Activated naive CD4-positive, alpha-beta T cell (primary cell): ENCODE measurements around the gene IFITM10.

Experiments
- DNase-seq, 4 experiments: peaks; one replicate each; lab custom pipeline; 2025; lab: John Stamatoyannopoulos, UW

IFITM10 gene

GRCh38 chr11:1751531-1751921 is 1.1 kb upstream of the IFITM10 start:
- DNase-seq: no peak

- no peak for DNase-seq
These were observed 590 bp upstream of the IFITM10 start for GRCh38 chr11:1750840-1751530.

- DNase-seq: no peak
These were observed 722 bp downstream of the IFITM10 start for GRCh38 chr11:1749395-1750351.

- no peak for DNase-seq
These were observed 1.6 kb downstream of the IFITM10 start for GRCh38 chr11:1748636-1749394.

DNA sequence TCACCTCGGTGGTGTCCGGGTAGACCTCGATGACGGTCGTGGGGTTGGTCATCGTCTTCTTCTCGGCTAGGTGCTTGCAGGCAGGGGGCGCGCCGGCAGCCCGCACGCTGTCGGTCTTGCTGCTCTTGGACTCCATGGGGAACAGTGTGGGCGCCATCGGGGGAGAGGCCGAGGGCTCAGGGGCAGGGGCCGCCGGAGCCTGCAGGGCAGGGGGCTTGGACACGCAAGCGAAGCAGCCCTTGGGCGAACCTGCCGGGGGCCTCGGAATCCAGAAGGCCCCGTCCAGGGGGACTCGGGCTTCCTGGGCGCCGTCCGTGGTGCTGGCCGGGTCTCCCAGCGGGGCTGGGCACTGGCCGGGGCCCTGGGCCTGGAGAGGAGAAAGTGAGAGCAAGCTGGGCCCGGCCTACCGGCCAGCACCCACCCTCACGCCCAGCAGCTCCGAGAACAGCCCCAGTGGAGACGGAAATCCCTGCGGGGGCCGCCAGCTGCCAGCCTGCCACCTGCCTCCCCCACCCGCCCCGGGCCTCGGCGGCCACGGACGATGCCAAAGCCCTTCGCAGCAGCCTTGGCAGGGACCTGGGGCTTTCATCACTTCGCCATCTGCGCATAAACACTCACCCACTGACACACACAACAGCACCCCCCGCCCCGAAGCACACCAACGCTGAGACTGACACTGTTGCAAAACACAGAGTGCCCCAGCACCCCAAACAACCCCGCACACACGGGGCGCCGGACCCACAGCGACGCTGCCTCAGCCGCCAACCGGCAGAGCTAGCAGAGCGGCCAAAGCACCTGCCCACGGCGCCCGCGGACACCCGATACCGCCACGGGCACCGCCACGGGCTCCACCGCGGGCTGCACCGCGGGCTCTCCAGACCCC is 2.4 kb downstream of the IFITM10 start:
- no peak for DNase-seq

DNA sequence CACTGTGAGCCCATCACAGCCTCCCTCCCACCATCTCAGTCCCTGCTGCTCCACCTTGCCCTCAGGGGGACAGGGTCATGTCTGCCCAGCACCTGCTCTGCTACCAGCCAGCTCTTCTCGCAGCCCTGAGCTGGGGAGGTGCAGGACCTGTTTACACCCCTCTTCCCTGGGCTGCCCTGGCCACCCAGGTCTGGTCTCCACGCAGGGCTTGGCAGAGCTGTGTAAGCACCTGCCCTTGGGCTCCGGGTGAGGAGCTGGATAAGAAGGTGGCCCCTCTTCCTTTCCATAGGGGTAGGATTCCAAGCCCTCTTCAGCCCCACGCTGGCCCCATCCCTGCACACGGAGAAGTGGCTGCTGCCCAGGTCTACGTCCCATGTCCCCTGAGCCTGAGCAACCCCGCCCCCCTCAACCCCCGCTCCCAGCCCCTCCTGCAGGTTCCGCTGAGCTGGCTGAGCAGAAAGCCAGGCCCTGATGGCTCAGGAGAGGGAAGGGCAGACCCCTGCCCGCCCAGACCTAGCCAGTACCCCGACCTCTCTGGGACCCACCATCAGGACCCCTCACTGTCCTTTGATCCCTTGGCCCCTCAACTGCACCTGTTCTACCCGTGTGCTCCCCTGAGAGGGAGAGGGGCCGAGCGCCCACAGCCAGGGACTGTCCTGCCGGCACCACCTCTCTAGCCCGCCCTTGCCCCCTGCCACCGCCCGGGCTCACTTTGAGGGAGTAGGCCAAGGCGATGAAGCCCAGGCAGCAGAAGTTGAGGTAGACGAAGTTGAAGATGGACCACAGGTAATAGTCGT is 3.2 kb downstream of the IFITM10 start:
- DNase-seq: no peak

DNA sequence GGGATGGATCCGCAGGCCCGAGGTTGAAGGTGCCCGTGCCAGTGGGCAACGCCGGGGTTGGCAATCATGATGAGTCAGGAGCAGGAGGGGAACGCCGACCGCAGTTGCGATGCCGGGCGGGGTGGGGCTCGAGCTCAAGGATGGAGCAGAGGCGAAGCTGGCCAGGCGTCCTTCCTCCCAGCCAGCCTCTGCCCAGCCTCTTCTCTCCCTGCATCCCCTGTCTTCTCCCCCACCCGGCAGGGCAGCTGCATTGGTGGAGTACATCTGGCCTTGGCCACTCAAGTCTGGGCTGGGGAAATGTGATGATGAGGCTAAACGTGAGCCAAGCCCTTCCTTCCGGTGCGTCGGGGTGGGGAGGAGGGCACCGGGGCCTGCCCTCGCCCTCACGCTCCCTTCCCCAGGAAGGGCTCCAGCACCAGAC is 3.9 kb downstream of the IFITM10 start:
- DNase-seq: no peak

DNA sequence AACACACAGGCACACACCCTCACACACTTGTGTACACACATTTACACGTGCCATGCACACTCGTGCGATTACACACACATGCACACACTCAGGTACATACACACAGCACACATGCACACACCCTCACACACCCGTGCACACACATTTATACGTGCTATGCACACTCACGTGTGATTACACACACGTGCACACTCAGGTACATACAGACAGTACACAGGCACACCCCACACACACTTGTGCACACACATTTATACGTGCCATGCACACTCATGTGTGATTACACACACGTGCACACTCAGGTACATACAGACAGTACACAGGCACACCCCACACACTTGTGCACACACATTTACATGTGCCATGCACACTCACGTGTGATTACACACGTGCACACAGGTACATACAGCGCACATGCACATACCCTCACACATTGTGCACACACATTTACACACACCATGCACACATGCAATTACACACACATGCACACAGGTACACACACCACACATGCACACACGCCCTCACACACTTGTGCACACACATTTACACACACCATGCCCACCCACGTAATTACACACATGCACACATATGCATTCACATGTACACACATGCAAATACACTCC is 4.6 kb downstream of the IFITM10 start:
- DNase-seq: no peak

DNA sequence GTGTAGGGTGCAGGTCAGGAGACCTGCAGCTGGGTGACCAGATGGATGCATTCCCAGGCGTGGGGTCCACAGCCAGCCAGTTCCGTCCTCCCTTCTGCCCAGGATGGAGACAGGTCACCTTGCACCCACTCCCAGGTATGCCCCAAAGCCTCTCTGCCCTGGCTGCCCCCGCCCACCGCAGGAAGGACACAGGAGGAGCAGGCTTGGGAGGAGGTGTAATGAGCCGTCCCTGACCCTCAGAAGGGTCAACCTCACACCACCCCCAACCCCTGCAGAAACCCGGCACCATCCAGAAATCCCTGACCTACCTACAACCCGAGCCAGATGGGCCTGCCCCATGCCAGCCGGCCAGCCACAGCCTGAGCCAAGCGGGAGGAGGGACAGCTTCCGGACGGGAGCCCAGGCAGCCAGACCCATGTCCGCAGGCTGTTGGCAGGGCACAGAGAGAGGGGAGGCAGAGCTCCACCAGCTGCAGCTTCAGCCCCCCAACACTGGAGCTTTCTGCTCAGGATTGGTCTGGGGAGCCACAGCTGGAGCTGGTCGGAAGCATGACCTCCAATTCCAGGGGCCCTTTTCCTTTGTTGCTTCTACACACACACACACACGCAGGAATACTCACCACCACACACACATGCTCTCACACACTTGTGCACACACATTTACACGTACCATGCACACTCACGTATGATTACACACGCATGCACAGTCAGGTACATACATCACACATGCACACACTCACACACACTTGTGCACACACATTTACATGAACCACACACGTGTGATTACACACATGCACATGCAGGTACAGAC is 5.3 kb downstream of the IFITM10 start:
- DNase-seq: no peak

DNA sequence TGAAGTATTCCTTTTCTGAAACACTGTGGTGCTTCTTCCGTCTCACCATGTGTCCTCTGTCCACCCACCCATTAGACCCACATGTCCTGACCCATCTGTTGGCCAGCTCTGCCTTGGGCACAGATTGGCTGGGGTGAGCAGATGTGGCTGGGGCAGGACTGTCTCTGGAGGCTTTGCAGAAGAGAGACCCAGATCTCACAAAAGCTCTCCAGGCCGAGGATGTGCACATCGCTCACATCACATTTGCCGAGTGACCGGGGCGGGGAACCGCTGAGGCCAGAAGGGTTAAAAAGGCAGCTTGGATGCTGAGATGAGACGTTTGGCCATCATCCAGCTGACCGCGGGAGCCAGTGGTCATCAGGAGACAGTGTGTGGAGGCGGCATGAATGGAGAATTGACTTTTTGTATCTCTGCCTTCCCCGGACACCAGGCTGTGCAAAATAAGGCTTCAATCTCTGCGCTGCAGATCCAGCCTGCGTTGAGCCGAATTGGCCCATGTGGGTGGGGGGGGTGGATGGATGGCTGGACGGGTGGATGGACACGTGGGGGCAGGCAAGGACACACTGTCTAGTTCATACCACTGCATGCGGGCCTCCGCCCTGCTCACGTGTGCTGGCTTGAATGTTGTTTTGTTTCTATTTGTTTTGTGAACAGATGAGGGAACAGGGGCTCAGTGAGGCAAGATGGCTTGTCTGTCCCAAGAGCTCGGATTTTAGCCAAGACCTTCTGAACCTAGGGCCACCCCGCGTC is 6.1 kb downstream of the IFITM10 start:
- DNase-seq: no peak

- no peak for DNase-seq
These were observed 6.7 kb downstream of the IFITM10 start for GRCh38 chr11:1743585-1744136.

DNA sequence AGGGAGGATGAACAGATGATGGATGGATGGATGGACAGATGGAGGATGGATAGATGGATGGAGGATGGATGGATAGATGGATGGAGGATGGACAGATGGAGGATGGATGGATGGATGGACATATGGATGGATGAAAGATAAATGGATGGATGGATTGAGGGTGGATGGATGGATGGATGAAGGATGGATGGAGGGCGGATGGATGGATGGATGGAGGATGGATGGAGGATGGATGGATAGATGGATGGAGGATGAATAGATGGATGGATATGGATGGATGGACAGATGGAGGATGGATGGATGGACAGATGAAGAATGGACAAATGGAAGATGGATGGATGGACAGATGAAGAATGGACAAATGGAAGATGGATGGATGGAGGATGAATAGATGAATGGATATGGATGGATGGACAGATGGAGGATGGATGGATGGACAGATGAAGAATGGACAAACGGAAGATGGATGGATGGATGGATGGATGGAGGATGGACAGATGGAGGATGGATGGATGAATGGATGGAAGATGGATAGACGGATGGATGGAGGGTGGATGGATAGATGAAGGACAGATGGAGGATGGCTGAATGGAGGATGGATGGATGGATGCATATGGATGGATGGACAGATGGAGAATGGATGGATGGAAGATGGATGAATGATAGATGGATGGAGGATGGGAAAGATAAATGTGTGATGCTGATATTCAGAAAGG is 7.4 kb downstream of the IFITM10 start:
- DNase-seq: no peak

GRCh38 chr11:1742371-1742770 is 8.0 kb downstream of the IFITM10 start:
- no peak for DNase-seq

DNA sequence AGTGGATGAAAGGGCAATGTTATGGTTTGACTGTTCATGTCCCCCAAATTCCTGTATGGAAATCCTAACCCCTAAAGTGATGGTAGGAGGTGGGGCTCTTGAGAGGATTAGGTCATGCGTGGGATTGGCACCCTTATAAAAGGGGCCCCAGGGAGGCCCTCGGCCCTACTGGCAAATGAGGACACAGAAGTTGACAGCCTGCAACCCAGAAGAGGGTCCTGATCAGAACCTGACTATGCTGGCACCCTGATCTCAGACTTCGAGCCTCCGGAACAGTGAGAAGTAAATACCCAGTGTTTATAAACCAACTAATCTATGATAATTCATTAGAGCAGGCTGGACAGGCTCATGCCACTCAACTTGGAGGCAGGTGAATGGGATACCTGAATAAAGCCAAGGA is 8.7 kb downstream of the IFITM10 start:
- no peak for DNase-seq

DNA sequence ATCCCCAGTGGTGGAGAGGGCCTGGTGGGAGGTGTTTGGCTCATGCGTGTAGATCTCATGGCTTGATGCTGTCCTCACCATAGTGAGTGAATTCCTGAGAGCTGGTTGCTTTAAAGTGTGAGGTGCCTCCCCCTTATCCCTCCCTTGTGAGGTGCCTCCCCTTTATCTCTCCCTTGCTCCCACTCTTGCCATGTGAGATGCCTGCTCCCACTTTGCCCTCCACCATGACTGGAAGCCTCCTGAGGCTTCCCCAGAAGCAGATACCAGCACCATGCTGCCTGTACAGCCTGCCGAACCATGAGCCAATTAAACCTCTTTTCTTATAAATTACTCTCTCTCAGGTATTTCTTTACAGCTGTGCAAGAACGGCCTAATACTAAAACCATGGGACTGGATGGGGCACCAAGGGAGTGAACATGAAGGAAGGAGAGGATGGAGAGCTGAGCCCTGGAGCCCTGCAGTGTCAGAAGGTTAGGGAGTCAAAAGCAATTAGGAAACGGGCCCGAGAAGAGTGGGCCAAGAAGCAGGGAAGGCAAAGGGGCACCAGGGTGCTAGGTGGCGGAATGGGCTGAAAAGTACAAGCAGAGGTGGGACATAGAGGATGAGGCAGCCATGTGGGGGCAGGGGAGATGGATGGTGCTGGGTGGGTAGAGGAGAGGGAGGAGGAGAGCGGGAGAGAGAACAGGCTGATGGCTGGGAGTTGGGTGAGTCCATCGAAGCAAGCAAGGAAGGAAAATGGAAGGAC is 9.4 kb downstream of the IFITM10 start:
- DNase-seq: no peak

DNA sequence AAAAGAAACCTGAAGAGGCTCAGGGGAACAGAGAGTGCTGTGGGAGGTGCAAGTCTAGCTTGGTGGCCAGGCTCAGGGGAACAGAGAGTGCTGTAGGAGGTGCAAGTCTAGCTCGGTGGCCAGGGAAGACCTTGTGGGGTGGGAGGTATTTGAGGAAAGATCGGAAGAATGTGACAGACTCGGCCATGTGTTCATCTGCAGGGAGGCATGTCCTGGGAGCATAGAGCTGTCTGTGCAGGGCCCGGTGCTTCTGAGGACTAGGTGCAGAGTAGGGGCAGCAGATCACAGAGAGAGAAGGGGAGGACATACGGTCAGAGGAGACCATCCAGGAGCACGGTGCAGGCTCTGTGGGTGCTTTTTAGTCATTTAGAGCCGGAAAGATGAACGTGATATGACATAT is 10.8 kb downstream of the IFITM10 start:
- no peak for DNase-seq

DNA sequence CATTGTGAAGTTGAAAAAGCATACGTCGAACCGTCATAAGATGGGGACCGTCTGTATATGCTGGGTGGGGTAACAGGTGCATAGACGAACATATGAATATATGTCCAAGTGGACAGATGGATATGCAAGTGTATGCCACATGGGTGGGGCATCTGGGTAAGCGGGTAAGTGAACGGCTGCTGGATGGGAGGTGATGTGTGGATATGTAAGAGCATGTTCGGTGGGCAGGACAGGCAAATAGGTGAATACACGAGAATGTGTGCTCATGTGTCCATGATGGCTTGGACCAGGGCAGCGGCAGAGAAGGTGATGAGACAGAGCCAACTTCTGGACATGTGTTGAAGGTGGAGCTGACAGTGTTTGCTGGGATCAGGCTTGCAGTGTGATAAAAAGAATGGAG is 12.0 kb downstream of the IFITM10 start:
- no peak for DNase-seq
